GM21367 (cell line): ENCODE results near the gene ATAD1.
"Not testable (repeated sequence)": the region's sequence is repeated elsewhere in the genome, so short reads cannot be mapped to it uniquely, and the experiment has no call there.

Source experiments
- ATAC-seq: cut with Tn5 transposase; IDR thresholded peaks from one replicate; pipeline ENCODE4 v1.9.1; 2021; ENCODE audit not compliant: unreplicated experiment

The ATAD1 gene

GRCh38 chr10:87803831-87804230, 14.2 kb downstream of the ATAD1 start:
- ATAC-seq: no peak

- ATAC-seq: no peak
Observed at GRCh38 chr10:87803328-87803727, 14.7 kb downstream of the ATAD1 start.

- ATAC-seq: not testable (repeated sequence)
Observed at GRCh38 chr10:87801813-87802435, 16.1 kb downstream of the ATAD1 start.

GRCh38 chr10:87799860-87800259, 18.2 kb downstream of the ATAD1 start:
- no peak for ATAC-seq

GRCh38 chr10:87798082-87798481, 19.9 kb downstream of the ATAD1 start:
- ATAC-seq: no peak

GRCh38 chr10:87794285-87794684, 23.7 kb downstream of the ATAD1 start:
- ATAC-seq: no peak

GRCh38 chr10:87790185-87790584, 27.8 kb downstream of the ATAD1 start:
- no peak for ATAC-seq

GRCh38 chr10:87786421-87786820, 31.6 kb downstream of the ATAD1 start:
- no peak for ATAC-seq

GRCh38 chr10:87782721-87783120, 35.3 kb downstream of the ATAD1 start:
- ATAC-seq: no peak

GRCh38 chr10:87781545-87781944, 36.5 kb downstream of the ATAD1 start:
- ATAC-seq: no peak

- no peak for ATAC-seq
Observed at GRCh38 chr10:87776328-87776727, 41.7 kb downstream of the ATAD1 start.

GRCh38 chr10:87775766-87776165, 42.3 kb downstream of the ATAD1 start:
- ATAC-seq: no peak

GRCh38 chr10:87771871-87772500, 46.0 kb downstream of the ATAD1 start:
- ATAC-seq: no peak

GRCh38 chr10:87767253-87767652, 50.8 kb downstream of the ATAD1 start:
- no peak for ATAC-seq

GRCh38 chr10:87765666-87766376, 52.2 kb downstream of the ATAD1 start:
- no peak for ATAC-seq

GRCh38 chr10:87764072-87764934, 53.7 kb downstream of the ATAD1 start:
- no peak for ATAC-seq

- ATAC-seq: no peak
Observed at GRCh38 chr10:87763086-87763861, 54.8 kb downstream of the ATAD1 start.

GRCh38 chr10:87761892-87762291, 56.1 kb downstream of the ATAD1 start:
- ATAC-seq: peak; percentile 67

GRCh38 chr10:87761153-87761552, 56.9 kb downstream of the ATAD1 start:
- ATAC-seq: no peak

- no peak for ATAC-seq
Observed at GRCh38 chr10:87760195-87760905, 57.7 kb downstream of the ATAD1 start.
